ENCODE results near the gene ZNF580.

DNA sequence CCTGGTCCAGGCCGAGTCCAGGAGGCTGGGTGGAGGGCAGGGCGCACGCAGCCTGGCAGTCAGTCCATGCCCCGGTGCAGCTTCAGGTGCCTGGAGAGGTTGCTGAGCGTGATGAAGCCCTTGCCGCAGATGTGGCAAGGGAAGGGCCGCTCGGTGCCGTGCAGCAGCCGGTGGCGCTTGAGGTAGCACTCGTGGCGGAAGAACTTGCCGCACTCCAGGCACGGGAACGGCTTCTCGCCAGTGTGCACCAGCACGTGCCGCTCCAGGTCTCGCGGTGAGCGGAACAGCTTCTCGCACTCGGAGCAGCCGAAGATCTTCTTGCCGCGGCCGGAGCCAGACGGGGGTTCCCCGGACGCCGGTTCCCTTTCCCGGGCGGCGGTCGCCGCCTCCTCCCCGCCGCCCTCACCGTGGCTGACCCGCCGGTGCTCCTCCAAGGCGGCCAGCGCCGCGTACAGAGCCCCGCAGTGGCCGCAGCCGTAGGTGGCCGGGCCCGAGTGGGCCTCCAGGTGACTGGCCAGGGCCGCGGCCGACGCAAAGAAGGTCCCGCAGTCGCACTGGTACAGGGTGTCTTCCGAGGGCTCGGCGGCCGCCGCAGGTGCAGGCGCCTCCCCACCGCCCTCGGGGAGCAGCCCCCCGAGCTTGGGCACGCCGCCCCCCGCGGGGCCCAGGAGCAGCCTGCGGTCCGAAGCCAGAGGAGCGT, 48.3 kb upstream of the ZNF580 start:
- TF ChIP-seq CTBP2 (IDR thresholded peaks at IDR 0.05; ENCODE audit: borderline replicate concordance, insufficient read depth, insufficient read length, low read length) (no peak), SIN3A (conservative IDR thresholded peaks at IDR 0.05 in 1 of 2, IDR thresholded peaks at IDR 0.05 in 1 of 2; ENCODE audit: low read depth in 1 of 2, low read length in 2 of 2) (no peak), JUN (IDR thresholded peaks at IDR 0.05; ENCODE audit: low read depth, low read length) (no peak), HDAC2 (IDR thresholded peaks at IDR 0.05; ENCODE audit: borderline replicate concordance in 1 of 2, low read depth in 2 of 2, low read length in 2 of 2) (no peak), RAD21 (IDR thresholded peaks at IDR 0.05 in 1 of 2, conservative IDR thresholded peaks at IDR 0.05 in 1 of 2; ENCODE audit: low read depth in 2 of 2, low read length in 2 of 2) (no peak), SUZ12 (IDR thresholded peaks at IDR 0.05; ENCODE audit: low read length) (no peak)

Measured in H1 (cell line).